ENCODE data around the gene SPRED1.

GRCh38 chr15:38225381-38225780 lies 27.3 kb upstream of the SPRED1 start:
- TF ChIP-seq CTCF (conservative IDR thresholded peaks at IDR 0.05) (no peak), ZFX (IDR thresholded peaks at IDR 0.05) (no peak)

Measured in C4-2B (cell line).